GM18867 (cell line): ENCODE measurements around the gene SLC35B2.
A peak's percentile ranks its signal among the peaks of the same experiment; 100 is the strongest.

ENCODE experiments used
- ATAC-seq: cut with Tn5 transposase; IDR thresholded peaks from one replicate; pipeline ENCODE4 v1.9.1; 2021; ENCODE audit warnings: mild to moderate bottlenecking, moderate library complexity; ENCODE audit not compliant: unreplicated experiment

The SLC35B2 gene

DNA sequence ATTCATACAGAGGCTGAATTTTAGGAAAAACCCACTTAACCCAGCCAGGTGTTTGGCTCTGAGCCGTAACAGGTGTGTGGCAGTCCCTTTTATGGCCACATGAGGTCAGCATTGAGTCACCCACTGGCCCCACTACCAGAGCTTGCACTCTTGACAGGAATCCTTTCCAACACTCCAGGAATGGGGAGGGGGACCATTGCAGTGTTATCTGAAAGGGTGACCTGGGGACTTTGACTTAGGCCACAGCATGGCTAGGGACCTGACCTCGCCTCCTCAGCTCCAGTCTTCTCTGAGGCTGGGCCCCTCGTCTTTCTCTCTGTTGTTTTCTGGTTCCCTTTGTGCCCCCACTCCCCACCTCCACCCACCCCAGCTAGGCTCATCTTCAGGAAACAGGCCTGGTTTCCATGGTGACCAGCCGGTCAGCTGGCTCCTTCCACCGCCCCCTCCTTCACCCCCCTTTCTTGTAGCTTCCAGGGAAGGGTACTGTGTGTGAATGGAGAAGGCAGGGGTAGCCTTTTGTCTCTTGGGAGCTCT, 10.8 kb upstream of the SLC35B2 start:
- ATAC-seq = no peak

DNA sequence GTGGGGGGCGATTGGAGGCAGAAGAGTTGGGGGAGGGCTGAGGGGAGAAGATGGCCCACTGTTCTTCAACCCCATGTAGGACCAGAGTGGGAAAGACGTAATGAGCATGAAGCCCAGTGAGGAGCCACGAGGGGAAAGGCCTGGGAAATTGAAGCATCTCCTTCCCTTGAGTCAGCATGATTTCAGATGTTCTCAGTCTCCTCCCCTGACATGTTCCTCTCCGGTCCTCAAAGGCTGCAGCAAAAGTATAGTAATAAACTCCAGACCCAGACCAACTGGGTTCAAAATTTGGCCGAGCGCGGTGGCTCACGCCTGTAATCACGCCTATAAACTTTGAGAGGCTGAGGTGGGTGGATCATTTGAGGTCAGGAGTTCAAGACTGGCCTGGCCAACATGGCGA, 9.9 kb upstream of the SLC35B2 start:
- ATAC-seq = no peak

DNA sequence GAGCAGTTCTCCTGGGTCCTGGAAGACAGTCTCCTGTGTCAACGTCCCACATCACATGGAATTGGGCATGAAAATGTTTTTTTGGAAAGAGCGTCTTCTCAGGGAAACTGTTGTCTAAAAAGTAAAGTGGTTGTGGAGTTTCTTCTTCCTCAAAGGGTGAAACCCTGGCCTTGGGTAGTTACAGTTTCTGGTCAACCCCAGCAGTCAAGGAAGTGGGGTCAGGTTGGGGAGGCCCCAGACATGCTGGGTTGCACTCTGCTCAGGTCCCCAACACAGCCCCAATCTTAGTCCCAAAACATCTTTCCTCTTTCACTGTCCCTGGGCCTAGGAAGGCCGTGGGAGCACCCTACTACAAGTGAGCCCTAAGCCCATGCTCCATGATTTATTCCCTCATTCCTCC, 9.0 kb upstream of the SLC35B2 start:
- peak; percentile 30 for ATAC-seq

DNA sequence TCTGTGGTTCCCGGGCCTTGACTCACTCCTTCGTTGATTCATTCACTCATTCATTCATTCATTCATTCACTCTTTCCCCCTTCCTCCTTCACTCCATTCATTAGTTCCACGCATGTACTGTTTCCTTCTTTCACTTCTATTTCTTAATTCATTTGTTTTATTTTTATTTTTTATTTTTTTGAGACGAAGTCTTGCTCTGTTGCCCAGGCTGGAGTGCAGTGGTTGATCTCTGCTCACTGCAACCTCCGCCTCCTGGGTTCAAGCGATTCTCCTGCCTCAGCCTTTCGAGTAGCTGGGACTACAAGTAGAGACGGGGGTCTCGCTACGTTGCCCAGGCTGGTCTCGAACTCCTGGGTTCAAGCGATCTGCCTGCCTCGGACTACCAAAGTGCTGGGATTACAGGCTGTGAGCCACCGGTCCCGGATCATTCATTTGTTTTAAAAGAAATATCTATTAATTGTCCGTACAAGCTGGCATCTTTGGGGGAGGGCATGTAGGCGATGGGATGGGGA, 8.4 kb upstream of the SLC35B2 start:
- no peak for ATAC-seq

DNA sequence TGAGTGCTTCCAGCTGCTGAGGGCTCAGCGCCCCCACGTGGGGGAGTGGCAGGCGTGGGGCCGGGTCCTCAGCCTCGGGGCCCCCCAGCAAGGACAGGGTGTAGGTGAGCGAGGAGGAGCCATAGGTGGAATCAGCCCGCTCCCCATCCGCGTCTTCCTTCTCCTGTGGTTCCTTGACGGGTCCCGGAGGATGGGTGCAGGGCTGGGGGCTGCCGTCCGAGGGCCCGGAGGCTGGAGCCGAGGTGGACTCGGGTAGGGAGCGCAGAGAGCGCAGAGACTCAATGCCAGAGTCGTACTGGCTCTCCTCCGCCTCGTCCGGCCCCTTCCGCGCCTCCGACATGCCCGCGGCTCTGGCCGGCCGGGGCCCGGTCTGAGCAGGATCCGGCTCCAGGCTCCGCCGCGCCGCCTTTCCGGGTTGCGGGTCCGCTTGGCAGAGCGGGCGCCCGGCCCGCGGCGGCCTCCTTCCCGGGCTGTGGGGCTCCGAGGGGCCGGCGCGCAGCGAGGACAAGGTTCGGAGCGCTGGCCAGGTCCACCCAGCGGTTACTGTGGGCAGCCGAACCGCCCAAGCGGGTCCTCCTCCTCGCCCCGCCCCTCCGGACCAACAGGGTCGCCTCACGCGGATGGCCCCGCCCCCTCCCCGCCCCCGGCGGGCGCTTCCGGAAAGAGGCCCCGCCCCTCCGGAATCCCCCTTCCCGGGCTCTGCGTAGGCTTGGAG, 7.8 kb upstream of the SLC35B2 start, which contains the start of gene NFKBIE:
NFKBIE (minus strand) TSS at position 545 of the 715 bp plus-strand sequence; CDS start at position 340, 205 bp downstream.
- peak; percentile 38 for ATAC-seq

DNA sequence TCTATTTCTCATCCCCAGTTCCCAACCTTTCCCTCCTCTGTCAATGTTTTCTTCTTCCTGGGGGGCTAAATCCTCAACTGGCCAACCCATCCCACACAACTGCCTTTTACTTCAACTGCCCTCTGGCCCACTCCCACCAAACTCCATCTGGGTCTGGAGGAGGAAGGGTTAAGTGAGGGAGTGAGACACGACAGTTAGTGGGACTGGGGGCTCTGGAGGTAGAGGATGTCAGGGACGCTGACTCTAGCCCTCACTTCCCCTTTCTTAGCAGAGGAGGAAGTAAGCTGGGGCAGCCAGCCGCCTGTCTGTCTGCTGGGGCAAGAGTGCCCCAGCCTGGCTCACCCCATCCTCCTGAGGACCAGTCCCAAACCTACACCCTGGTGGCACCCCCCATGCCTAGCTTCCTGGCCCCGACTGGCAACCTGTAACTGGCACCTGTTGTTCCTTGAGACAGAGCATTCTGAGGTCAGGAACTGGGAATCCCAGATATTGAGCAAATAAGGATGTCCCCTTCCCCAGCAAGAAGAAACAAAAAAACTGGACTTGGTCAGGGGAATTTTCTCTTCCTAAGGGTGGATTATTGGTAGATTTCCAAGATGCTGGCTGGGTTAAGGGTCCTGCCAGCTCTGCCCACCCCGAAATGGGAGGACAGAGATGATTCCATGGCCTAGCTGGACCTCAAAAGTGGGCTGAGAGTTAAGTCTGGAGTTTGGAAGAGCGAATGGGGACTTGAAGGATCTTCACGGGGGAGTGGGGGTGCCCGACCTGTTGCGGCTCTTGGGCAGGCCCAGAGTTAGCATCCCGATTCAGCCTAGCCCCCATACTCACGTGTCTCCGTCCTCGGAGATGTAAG, 7.1 kb upstream of the SLC35B2 start:
- peak; percentile 47 for ATAC-seq

DNA sequence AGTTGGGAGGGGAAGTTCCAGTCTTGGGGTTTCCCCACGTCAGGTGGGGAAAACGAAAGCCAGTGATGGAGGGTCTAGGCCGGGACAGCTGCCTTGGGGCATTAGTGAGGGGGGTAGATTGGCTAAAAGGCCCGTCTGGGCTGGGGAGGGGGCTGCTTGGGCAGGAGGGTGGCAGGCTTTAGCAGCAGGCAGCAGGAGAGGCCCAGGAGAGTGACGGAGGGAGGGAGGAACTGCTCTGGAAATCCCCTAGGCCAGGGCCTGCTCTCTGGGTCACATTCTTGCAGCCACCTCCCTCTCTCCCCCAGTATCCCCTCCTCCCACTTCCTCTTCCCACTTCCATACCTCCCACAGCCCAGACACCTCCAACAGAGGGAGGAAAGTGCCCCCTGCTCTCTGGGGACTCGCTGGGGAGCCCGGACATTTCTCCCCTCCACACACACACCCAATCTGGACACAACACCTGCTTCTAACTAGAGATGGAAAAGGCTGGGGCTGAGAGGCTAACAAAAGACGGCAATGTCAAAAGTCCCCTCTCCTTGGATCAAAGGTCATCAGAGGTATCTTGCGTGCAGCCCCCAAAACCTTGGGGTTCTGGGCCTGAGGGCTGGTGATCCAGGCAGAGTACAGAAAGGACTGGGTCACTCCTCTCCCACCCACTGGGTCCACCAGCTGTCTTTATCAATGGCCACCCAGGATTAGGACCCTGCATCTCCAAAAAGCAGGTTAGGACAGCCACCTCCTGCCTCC, 6.2 kb upstream of the SLC35B2 start:
- no peak for ATAC-seq

DNA sequence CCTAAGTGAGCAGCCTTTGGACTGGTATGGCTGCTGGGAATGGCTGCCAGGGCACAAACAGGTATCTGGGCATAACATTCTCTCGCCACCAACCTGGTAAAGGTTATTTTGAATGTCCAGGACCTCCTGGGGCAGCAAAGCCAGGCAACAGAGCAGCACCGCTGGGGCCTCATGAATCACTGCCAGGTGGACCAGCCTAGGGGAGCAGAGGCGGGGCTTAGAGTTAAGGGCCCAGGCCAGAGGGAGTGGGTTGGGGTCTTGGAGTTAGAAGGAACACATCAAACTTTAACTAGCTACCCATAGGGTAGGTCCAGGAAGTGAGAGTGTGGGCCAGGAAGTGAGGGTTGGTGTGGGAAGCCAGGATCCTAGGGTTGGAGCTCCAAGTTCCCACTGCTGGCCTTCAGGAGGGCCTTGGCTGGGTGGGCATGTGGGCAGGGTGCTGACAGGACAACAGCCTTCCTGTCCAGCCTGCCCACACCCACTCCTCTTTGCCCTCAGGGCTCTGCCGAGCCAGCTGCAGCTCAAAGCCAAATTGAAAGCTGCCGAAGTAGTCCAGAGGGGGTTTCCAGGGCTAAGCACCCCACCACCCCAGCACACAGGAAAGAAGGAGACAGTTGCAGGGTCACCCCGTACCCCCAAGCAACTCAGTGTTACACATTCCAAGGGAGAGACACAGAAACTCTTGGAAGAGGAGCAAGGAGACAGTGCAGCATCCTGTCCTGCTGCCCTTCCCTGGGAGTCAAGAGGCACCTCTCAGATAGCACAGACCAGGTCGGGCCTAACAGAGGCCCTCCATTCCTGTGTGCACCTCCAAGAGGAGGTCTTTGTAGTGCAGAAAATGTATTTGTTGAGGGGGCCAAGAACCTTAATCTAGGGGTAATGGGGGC, 5.4 kb upstream of the SLC35B2 start:
- ATAC-seq = no peak

DNA sequence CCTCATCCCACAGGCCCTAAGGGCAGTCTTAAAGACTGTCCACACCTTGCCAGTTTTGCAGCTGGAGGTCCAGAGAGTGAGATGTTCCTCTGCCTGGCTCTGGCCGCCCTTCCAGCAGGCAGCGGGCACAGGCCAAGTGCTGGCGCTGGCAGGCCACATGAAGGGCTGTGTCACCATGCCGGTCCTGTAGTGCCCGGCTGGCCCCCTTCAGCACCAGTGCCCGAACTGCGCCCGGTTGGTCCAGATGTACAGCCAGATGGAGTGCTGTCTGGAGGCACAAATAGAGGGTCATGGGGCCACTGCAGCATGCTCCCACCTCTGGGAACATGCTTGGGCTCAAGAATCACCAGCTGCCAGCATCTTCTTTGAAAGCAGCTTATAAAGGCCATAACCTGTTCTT, 4.3 kb upstream of the SLC35B2 start:
- no peak for ATAC-seq

DNA sequence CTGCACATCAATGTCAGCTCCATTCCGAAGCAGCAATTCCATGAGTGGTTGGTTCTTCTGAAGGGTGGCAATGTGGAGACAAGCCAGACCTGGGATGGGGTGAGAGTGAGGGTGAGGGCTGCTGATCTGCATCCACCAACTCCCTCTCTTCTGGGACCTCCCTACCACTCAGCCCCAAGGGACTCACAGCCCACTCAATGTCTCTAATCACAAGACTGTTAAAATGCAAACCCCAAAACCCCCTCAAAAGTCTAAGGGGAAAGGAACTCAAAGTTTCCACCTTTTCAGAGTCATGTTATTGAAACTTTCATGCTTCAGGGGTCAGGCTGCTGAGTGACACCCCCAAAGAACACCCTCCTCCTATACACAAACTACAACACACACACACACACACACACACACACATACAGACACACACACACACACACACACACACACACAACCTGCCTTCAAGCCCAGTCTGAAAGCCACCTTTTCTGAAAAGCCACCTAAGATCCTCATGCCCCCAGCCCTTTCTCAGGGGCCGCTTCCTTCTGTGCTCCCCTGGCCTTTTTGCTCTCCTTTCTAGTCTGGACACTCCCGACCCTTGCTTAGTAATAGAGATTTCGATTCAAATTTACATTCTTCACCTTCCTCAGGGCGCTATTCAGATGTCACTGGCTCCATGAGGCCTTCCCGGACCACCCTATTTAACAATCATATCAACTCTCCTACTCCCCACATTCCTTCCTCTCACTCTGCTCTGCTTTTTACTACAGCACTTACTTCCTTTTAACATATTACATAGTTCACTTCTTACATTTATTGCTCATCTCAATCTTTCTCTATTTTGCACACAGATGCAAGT, 3.3 kb upstream of the SLC35B2 start:
- no peak for ATAC-seq

DNA sequence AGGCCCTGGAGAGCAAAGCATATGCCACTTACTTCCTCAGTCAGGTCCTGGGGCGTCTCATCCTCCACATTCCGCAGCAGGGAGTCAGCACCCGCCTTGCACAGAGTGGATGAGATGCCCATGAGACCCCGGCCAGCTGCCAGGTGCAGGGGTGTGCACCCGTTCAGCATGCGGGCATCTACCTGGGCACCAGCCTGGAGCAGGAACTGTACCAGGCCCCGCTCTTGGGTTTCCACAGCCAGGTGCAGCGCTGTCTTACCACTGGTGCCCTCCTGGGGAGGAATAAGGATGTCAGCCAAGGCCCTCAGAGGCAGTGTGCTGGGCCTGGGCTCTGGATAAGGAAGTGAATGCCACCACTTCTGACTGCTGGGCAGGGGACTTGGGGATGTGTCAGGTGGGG, 2.7 kb upstream of the SLC35B2 start:
- no peak for ATAC-seq

DNA sequence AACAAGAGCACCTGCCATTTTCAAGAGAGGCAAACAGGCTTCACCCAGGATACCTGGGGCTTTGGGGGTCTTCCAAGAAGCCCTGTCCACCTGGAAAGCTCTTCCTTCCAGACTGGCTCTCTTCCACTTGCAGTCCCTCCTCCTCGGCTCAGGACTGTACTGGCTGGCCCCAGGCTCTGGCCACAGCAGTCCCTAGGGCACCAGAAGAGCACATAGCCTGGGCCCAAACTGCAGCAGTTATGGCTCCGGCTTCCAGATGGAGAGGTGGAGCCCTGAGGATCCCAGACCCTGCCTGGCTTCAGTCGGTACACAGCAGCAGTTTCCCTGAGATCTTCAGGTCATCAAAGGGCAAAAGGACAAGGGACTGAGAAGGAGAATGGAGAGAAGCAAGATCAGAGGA, 1.6 kb upstream of the SLC35B2 start:
- no peak for ATAC-seq

DNA sequence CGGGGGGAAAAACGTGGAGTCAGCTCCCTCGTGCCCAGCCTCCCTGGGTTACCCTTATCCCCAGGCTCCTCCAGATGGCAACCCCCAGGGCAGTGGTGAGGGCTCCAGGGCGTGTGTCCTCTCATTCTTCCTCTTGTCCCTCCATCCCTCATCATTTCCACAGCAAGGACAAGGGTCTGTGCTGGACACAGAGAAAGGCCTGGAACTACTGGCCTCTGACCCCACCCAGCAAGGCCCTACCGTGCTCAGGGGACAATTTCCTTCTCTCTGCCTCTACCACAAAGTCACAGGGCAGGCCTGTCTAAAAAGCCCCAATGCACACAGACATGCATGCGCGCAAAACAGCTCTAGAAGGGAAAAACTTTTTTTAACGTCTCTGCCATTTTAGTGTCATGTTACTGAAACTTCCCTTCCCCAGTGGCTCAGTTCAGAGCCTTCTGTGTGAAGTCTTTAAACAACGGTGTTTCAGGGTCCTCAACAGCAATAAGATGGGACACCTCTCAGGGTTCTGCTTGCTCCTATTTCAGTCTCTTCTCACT, 1.1 kb upstream of the SLC35B2 start:
- no peak for ATAC-seq

DNA sequence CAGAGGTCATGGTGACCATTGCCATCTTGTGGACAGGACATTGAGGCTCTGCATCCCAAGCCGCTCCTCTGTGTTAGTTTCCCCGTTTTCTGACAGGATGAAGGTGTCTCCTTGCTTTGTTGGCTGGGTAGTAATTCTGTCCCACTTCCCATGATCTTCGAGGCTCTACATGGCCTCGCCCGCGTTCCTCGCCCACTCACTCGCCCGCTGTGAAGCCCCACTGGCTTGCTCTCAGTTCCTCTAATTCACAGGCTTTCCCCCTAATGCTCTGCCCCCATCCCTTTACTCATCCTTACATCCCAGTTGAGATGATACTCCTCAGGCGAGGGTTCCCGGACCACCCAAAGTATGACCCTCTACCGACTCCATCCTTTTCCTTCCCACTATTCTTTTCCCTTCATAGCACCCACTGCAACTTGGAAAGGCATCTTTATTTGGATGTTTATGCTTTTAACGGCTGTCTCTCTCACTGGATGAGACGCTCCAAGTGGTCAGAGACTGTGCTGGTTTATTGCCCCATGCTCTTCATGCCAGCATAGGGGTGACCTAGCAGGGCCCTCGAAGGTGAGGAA, 511 bp upstream of the SLC35B2 start:
- peak; percentile 11 for ATAC-seq

DNA sequence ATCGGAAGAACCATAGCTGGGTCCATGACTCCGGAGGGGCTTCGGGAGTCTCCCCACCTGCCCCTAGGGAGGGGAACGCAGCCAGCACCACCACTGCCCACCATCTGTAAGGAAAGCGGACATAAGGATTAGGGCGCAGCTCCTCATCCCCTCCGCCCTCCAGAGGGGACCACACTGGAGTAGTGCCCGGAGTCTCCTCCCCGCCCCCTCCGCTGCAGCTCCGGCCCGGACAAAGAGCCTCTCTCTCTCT, 628 bp downstream of the SLC35B2 start:
- ATAC-seq = no peak

DNA sequence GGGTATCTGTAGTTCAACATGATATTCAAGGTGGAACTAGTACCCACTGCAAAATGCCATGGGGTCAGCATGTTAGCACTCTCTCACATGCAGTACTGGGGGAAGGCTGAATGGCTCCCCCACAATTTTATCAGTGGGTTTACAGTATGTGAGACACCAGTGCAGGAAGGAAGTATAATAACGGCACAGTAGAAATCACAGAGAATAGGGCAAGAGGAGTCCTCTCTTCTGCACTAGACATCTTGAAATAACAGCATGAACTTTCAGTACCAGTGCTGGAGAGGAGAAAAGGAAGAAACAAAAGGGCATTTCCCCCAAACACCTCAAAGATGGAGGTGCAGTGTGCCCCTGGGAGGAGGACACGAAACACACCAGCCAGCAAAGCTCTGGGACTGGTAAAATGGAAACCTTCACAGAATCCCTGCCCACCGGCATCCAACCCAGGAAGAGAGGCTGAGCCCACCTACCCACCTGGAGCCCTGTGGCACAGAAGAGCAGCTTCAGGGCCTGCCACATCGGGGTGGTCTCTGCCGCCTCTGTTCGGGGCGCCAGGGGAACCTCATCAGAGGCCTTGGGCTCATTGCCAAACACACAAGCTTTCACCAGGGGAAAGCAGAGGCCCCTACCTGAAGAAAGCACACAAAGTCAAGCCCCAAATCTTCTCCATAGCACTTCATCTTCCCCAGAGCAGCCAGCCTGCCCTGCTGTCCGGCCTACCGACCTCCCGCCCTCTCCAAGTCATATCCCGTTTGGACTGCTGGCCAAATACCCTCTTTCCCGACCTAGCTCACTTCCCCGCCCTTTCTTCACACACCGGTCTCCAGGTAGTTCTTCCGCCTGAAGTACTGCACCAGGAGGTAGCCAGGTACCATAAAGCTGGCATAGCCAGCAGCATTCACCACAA, 1.2 kb downstream of the SLC35B2 start:
- no peak for ATAC-seq

DNA sequence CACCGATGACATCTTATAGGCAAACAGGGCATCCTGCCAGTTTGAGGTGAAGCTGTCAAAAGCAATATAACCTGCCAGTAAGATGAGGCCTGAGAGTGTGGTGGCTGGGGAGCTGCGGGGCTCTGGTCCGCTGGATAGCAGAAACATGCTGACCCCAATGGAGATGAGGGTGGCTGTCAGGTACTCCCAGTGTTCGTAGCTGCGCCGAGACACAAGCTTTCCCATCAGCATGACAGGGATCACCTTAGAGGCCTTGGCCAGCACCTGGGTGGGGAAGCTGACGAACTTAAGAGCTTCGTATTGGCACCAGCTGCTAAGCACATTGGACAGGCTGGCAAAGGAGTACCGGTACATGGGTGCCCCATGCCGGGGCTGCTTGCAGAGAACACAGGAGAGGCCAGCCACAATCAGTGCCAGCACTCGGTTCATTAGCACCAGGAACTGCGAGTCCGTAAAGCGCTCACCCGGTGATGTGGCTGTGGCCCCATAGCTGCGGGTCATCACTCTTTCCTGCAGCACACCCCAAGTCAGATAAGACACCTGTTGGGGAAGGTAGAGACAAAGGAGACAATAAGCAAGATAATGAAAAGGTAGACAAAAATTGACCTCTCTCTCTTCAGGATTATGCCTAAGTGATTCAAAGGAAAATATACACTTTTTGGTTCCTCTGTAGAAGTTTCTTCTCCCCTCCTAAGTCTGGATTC, 2.1 kb downstream of the SLC35B2 start:
- no peak for ATAC-seq
